Measurements from ENCODE around the gene HSPB9.
A peak's percentile ranks its signal among the peaks of the same experiment; 100 is the strongest.

Gene HSPB9

DNA sequence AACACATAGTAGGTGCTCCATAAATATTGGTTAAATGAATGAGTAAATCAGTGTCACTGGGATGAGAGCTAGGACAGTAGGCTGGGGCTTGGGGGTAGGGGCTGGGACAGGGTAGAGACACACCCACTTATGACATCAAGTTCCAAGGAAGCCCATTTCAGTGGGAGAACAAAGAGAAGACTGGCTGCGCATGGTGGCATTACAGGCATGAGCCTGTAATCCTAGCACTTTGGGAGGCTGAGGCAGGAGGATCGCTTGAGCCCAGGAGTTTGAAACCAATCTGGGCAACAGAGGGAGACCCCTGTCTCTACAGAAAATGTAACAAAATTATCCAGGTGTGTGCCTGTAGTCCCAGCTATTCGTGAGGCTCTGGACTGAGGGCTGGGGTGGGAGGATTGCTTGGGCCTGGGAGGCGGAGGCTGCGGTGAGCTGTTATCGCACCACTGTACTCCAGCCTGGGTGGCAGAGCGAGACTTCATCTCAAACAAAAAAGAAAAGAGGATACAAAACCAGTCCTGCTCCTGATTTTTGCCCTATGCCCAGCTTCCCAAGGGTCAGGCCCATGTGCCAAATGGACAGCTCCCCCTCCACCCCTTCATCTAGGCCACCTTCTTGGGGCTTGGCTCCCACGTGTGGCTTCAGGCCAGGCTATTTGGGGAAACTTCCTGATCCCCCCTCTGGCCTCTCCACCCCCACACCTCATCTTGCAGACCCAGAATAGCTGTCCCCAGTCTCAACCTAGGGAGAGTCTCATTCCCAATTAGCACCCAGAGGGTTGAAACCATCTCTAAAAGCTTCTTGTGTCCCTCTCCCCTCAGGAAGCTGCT, 31.4 kb upstream of the HSPB9 start:
- Histone ChIP-seq H3K9ac (ENCODE audit: low read depth, low read length) (no peak overlapping the region), H3K9me3 (replicated peaks; ENCODE audit: low read length) (no peaks in the 10 kb centered on the region), H3K4me3 (ENCODE audit: low read length) (no peak overlapping the region), H3K27me3 (ENCODE audit: control insufficient read depth, insufficient read depth, low read length) (peaks cover 50% of the 10 kb centered on the region), H3K4me2 (ENCODE audit: low read length) (no peak overlapping the region), H3K36me3 (ENCODE audit: insufficient read depth, low read length) (no peaks in the 10 kb centered on the region), H3K4me1 (ENCODE audit: control insufficient read depth, insufficient read depth, low read length) (no peaks in the 10 kb centered on the region)

DNA sequence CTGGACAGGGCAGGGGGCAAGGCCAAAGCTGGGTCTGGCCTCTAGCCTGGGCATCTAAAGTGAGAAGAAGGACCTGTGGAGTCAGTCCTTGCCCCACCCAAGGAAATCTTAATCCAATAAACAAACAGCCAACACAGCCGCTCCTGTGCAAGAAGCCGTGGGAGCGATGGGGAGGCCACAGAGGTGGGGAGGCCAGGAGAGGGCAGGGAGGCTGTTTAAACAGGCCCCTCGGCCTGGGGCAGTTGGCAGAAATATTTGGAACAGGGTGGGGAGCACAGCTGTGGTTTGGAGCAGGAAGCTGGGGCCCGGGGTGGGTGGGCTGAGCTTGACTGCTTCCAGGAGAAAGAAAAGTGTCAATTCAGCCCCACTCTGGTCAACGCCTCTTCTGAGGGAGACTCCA, 29.7 kb upstream of the HSPB9 start:
- Histone ChIP-seq H3K36me3 (ENCODE audit: insufficient read depth, low read length) (no peaks in the 10 kb centered on the region), H3K9ac (ENCODE audit: low read depth, low read length) (no peak overlapping the region), H3K27me3 (ENCODE audit: control insufficient read depth, insufficient read depth, low read length) (peaks cover 56% of the 10 kb centered on the region)

DNA sequence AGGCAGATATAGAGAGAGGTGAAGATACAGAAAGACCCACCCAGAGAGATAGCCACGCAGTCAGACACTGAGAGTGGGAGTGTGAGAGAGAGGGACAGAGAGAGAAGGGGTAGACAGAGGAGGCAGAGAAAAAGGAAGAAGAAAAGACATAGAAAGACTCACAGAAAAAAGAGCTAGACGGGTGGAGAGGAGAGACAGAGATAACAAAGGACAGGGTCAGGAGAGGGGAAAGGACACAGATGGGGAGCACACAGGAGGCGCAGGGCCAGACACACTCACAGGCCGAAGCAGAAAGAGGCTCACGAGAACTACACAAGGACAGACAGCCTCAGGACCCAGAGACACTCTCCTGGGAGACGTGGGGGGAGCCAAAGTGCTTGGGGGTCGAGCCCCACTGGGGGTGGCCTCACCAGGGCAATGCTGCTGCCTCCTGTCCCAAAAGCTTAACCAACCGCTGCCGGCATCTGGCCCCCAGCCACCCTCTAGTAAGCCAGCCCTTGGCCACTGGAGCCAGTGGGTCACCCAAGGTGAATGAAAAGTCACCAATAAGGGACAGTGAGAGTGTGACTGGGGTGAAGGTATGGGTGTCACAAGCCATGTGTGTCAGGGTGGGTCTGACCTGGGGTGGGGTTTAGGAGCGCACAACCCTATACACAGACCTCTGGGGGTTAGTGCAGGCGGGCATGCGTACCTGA, 28.1 kb upstream of the HSPB9 start:
- Histone ChIP-seq H3K9ac (ENCODE audit: low read depth, low read length) (no peak overlapping the region), H3K4me3 (ENCODE audit: low read length) (no peak overlapping the region), H3K27me3 (ENCODE audit: control insufficient read depth, insufficient read depth, low read length) (peaks cover 46% of the 10 kb centered on the region), H3K4me2 (ENCODE audit: low read length) (no peak overlapping the region), H3K4me1 (ENCODE audit: control insufficient read depth, insufficient read depth, low read length) (no peaks in the 10 kb centered on the region), H3K9me3 (replicated peaks; ENCODE audit: low read length) (no peaks in the 10 kb centered on the region), H3K36me3 (ENCODE audit: insufficient read depth, low read length) (no peaks in the 10 kb centered on the region)

More for the DNA sequence above, 29.7 kb upstream of the HSPB9 start:
- H3K4me1 ChIP-seq (ENCODE audit: control insufficient read depth, insufficient read depth, low read length): no peaks in the 10 kb centered on the region
- H3K4me2 ChIP-seq (ENCODE audit: low read length): no peak overlapping the region
- H3K4me3 ChIP-seq (ENCODE audit: low read length): no peak overlapping the region
- H3K9me3 ChIP-seq (replicated peaks; ENCODE audit: low read length): no peaks in the 10 kb centered on the region

DNA sequence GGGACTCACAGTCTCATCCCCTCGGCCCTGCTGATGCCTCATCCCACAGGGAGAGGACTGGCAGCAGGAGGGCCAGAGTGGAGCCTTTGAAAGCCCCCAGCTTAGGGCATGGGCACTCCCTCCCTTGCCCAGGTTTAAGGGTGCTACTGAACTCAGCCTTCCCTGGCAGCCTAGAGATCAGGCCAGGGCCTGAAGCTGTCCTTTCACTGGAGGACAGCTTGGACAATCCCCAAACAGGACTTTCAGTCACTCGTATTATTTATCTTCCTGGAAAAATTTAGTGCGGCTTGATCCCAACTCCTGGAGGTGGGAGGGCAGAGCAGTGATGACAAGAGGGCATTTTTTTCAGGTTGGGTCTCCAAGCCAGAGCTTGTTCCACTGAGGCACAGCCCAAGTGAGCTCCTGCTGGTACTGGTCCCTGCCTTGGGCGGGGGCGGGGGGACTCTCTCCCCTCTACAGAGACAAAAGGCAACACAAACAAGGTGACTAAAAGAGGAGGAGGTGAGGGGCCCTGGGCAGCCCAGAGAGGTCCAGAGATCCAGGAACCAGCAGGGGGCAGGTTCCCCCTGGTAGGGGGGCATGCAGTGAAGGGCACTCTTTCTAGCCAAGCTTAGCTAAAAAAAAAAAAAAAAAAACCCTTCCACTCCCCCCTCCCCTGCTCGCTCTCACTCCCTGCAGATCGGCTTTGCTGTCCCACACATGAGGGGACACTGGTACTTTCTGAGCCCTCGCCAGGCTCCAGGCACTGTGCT, 26.1 kb upstream of the HSPB9 start:
- no peak overlapping the region for H3K9ac ChIP-seq (ENCODE audit: low read depth, low read length)
- peaks cover 36% of the 10 kb centered on the region for H3K27me3 ChIP-seq (ENCODE audit: control insufficient read depth, insufficient read depth, low read length)
- H3K4me2 ChIP-seq (ENCODE audit: low read length): no peak overlapping the region
- no peaks in the 10 kb centered on the region for H3K36me3 ChIP-seq (ENCODE audit: insufficient read depth, low read length)
- no peaks in the 10 kb centered on the region for H3K4me1 ChIP-seq (ENCODE audit: control insufficient read depth, insufficient read depth, low read length)
- no peaks in the 10 kb centered on the region for H3K9me3 ChIP-seq (replicated peaks; ENCODE audit: low read length)
- H3K4me3 ChIP-seq (ENCODE audit: low read length): no peak overlapping the region

DNA sequence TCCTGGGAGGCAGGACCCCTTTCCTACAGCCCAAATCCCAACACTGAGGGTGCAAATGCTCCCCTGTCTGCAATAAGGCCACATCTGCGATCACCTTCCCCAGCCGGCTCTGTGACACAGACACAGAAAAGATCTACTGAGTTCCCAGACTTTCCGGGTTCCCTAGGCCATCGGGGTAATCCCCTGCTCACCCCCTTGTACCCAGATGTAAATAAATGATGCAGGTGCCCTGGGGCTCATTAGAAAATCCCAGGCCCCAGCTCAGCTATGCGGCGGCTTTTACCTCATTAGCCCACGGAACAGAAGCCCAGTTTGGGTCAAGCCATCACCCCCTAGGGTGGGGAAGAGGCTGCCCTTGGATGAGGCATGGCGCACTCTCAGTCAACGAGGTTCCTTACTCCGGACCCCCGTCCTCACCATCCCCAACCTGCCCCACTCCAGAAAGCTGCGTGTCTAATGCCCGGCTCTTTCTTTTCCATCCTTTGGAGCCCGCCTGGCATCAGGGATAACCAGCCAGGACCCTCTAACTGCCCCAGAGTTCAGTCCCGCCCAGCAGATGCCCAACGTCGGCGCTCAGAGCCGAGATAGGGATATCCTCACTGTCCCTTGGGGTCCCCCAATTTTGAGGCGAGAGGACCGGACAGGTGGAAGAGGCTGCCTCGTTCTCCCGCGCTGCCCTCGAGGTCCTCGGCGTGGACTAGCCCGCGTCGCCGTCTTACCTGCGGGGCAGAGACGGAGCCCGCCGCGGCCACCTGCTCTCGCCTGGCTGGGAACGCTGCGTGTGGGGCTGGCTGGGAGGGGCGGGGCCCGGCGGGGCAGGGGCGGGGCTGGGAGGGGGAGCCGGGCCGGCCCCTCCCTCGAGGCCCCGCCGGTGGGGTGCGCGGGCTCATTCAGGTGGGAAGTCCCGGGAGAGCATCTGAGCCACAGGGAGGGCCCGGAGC, 24.6 kb upstream of the HSPB9 start, which contains the start of gene ZNF385C:
Gene ZNF385C, minus strand, starts transcription at position 783 of the 941 bp plus-strand sequence. CDS start 35,417 bp downstream, outside the sequence.
- H3K4me2 ChIP-seq (ENCODE audit: low read length): no peak within 1 kb of the TSS
- no peak within 1 kb of the TSS for H3K9ac ChIP-seq (ENCODE audit: low read depth, low read length)
- H3K9me3 ChIP-seq (replicated peaks; ENCODE audit: low read length): no peaks in the 10 kb centered on the region
- peaks cover 3% of the 10 kb centered on the region for H3K4me1 ChIP-seq (ENCODE audit: control insufficient read depth, insufficient read depth, low read length)
- H3K27me3 ChIP-seq (ENCODE audit: control insufficient read depth, insufficient read depth, low read length): peaks cover 36% of the 10 kb centered on the region
- no peak within 1 kb of the TSS for H3K4me3 ChIP-seq (ENCODE audit: low read length)
- H3K36me3 ChIP-seq (ENCODE audit: insufficient read depth, low read length): no peaks in the 10 kb centered on the region

DNA sequence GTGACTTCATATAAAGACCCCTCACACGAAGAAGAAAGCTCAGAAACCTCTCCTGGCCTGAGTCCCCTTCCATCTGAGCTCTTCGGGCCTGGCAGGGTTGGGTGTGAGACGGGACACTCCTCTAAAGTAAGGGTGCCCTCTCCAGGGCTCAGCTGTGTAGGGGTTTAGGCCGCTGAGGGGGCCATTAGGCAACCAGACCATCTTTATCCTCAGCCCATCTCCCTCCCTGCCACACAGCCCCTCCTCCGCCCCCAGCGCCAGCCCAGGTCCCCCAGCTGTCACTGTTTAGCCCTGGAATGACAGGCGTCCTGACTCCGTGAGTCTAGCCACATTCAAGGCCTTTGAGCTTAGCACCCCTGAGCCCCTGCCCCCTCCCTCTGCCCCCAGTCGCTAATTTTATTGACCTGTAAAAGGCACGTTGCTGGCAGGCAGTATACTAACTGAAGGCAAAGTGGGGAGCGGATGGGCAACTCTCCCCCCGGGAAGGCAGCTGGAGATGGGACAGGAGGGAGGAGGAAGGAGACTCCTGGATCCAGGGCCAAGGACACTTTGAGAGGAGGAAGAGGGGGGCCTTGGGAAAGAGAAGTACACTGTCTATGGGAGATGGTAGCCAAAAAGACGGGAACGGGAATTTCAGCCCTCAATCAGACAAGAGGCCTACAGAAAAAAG, 23.7 kb upstream of the HSPB9 start:
- no peak overlapping the region for H3K9ac ChIP-seq (ENCODE audit: low read depth, low read length)
- no peak overlapping the region for H3K4me2 ChIP-seq (ENCODE audit: low read length)
- peaks cover 3% of the 10 kb centered on the region for H3K4me1 ChIP-seq (ENCODE audit: control insufficient read depth, insufficient read depth, low read length)
- no peaks in the 10 kb centered on the region for H3K9me3 ChIP-seq (replicated peaks; ENCODE audit: low read length)
- H3K27me3 ChIP-seq (ENCODE audit: control insufficient read depth, insufficient read depth, low read length): peaks cover 36% of the 10 kb centered on the region
- no peaks in the 10 kb centered on the region for H3K36me3 ChIP-seq (ENCODE audit: insufficient read depth, low read length)
- H3K4me3 ChIP-seq (ENCODE audit: low read length): no peak overlapping the region

DNA sequence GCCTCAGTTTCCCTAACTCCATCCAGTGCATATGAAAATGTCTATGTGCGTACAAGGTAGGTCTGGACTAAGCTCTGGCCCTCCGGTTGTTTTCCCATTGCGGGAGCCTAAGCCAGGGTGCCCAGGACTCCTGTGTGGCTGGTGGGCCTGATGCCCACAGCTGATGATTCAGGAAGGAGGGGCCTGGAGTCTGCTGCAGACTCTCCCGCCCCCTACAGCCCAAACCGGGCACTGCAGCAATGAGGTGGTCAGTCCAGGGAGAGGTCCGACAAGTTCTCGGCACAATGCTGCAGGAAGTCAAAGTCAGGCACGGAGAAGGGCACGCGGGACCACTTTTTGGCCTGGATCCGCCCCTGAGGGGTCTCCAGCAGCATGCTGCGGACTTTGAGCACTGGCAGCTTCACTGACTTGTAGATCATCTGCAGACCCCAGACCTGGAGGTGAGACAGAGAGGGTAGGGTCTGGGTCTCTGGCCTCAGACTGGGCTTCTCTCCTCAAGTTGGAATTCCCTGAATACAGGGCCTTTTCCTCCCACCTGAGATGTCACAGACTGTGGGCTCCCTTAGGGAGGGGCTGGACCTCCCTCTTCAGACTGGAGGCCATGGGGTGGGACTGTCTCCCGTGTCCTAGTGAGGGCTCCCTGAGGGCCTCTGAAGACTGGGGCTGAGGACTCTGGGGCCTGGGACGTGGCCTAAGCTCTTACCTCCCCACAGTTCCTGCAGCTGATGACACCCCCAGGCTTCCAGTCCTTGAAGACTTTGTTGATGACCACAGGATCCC, 20.9 kb upstream of the HSPB9 start:
- Histone ChIP-seq H3K36me3 (ENCODE audit: insufficient read depth, low read length) (no peaks in the 10 kb centered on the region), H3K4me3 (ENCODE audit: low read length) (no peak overlapping the region)

DNA sequence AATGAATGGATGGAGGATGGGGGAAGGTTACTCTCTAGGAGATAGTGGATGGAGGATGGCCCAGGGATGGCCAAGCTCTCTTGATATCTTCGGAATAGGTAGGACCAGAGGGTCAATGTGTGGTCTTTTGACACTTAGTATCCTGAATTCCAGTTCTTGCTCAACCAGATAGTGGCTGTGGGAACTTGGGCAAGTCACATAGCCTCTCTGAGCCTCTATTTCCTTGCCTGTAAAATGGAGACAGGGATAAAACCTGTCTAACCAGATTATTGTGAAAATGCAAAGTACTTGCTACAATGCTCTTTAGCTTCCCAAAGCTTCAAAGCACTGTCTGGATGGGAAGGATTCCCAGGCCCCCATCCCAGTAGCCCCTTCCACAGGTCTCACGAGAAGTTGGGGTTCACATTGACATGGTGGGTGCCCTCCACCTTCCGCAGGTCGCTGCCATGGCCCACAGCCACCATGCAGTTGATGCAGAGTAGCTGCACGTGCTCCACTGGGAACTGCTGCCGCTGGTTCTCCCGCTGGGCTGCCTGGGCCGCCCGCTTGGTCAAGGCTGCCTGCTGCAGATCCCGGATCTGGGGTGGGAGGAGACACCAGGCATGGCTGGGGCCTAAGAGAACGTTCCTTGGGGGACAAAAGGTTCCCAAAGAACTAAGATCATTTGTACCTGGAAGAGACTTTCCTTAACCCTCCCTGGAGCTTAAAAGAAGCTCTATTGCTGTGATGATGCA, 19.2 kb upstream of the HSPB9 start:
- H3K36me3 ChIP-seq (ENCODE audit: insufficient read depth, low read length): no peaks in the 10 kb centered on the region
- H3K4me1 ChIP-seq (ENCODE audit: control insufficient read depth, insufficient read depth, low read length): peaks cover 3% of the 10 kb centered on the region
- H3K4me2 ChIP-seq (ENCODE audit: low read length): no peak overlapping the region
- no peak overlapping the region for H3K4me3 ChIP-seq (ENCODE audit: low read length)
- H3K9ac ChIP-seq (ENCODE audit: low read depth, low read length): no peak overlapping the region
- no peaks in the 10 kb centered on the region for H3K9me3 ChIP-seq (replicated peaks; ENCODE audit: low read length)
- H3K27me3 ChIP-seq (ENCODE audit: control insufficient read depth, insufficient read depth, low read length): no peaks in the 10 kb centered on the region

More for the DNA sequence above, 20.9 kb upstream of the HSPB9 start:
- Histone ChIP-seq H3K27me3 (ENCODE audit: control insufficient read depth, insufficient read depth, low read length) (peaks cover 14% of the 10 kb centered on the region), H3K9me3 (replicated peaks; ENCODE audit: low read length) (no peaks in the 10 kb centered on the region), H3K9ac (ENCODE audit: low read depth, low read length) (no peak overlapping the region), H3K4me2 (ENCODE audit: low read length) (peak overlapping the region; percentile 35), H3K4me1 (ENCODE audit: control insufficient read depth, insufficient read depth, low read length) (peaks cover 3% of the 10 kb centered on the region)

DNA sequence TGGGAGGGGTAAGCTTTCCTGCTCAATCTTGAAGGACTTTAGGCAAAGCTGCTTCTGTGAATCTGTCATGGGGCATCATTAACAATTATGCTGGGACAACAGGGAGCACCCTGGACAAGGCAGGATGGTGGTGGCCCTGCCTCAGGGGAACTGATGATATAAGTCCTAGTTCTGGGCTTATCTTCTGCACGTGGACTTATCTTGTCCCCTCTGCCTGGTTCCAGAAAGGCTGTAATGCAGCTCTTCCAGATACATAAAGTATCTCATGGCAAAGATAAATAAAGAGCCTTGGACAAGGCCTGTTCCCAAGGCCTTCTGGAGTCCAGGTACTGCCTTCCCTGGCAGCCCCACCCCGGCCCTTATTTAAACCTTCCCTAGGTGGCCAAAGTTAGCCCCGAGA, 18.3 kb upstream of the HSPB9 start:
- no peaks in the 10 kb centered on the region for H3K27me3 ChIP-seq (ENCODE audit: control insufficient read depth, insufficient read depth, low read length)
- H3K4me3 ChIP-seq (ENCODE audit: low read length): no peak overlapping the region
- no peak overlapping the region for H3K4me2 ChIP-seq (ENCODE audit: low read length)
- H3K36me3 ChIP-seq (ENCODE audit: insufficient read depth, low read length): no peaks in the 10 kb centered on the region
- H3K4me1 ChIP-seq (ENCODE audit: control insufficient read depth, insufficient read depth, low read length): peaks cover 3% of the 10 kb centered on the region
- no peak overlapping the region for H3K9ac ChIP-seq (ENCODE audit: low read depth, low read length)
- no peaks in the 10 kb centered on the region for H3K9me3 ChIP-seq (replicated peaks; ENCODE audit: low read length)

Data from skeletal muscle satellite cell (primary cell).